Measurements from ENCODE around the gene KSR1. TPM values are rescaled to one million over a fixed set of nuclear protein-coding genes. Genes with fewer than 3 reads are reported as not detected.

The KSR1 gene
- total RNA-seq, 1 donor from 2014 or later = 60.6 TPM

DNA sequence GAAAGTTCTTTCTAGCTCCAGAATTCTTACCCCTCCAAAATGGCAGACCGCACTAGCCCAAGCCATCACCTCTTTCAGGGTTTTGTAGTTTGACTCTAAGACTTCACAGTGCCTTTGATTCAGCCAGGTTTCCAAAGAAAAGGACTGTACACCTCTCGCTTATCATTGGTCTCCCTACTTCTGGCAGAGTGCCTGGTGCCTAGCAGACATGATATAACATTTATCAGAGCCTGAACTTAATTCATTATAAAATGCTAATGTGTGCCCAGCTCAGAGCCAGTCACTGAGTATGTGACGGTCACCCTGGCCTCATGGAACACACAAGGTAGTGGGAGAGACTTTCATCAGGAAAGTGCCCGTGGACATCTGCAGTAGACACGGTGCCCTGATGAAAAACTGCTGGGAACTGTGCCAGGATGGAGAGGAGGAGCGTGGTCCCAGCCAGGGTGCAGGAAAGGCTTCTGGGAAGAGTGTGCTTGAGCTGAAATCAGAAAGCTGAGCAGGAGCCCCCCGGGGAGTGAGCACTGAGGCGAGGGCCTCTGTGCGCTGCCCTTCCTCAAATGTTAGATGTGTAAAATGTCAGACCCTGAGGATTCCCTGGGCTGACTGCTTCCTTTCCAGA is 140.4 kb downstream of the KSR1 start:
- H3K4me3 Mint-ChIP-seq (ENCODE audit: unreplicated experiment) = no peak overlapping the region
- no peaks in the 10 kb centered on the region for H3K9me3 Mint-ChIP-seq (ENCODE audit: low read depth)
- peaks cover 36% of the 10 kb centered on the region for H3K36me3 Mint-ChIP-seq (ENCODE audit: low read depth)
- DNase-seq (ENCODE audit: low spot score) = no peak
- peak overlapping the region; percentile 43 for H3K27ac Mint-ChIP-seq (ENCODE audit: unreplicated experiment)
- H3K4me1 Mint-ChIP-seq (ENCODE audit: low read depth) = peaks cover 12% of the 10 kb centered on the region
- TF ChIP-seq, protein P1, sequence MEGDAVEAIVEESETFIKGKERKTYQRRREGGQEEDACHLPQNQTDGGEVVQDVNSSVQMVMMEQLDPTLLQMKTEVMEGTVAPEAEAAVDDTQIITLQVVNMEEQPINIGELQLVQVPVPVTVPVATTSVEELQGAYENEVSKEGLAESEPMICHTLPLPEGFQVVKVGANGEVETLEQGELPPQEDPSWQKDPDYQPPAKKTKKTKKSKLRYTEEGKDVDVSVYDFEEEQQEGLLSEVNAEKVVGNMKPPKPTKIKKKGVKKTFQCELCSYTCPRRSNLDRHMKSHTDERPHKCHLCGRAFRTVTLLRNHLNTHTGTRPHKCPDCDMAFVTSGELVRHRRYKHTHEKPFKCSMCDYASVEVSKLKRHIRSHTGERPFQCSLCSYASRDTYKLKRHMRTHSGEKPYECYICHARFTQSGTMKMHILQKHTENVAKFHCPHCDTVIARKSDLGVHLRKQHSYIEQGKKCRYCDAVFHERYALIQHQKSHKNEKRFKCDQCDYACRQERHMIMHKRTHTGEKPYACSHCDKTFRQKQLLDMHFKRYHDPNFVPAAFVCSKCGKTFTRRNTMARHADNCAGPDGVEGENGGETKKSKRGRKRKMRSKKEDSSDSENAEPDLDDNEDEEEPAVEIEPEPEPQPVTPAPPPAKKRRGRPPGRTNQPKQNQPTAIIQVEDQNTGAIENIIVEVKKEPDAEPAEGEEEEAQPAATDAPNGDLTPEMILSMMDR (IDR thresholded peaks at IDR 0.05) = no peak
- no peaks in the 10 kb centered on the region for H3K27me3 Mint-ChIP-seq (ENCODE audit: low read depth)

DNA sequence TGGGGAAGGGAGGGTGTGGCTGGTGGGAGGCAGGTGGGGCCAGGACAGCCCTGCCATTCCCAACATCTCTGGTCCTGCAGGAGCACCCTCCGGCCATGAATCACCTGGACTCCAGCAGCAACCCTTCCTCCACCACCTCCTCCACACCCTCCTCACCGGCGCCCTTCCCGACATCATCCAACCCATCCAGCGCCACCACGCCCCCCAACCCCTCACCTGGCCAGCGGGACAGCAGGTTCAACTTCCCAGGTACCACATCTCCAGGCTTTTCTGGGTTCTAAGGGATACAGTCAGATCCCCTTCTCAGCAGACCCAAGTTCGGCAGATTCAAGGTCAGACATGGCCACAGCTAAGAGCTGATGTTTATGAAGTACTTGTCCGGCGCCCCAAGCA is 140.9 kb downstream of the KSR1 start:
- H3K4me3 Mint-ChIP-seq (ENCODE audit: unreplicated experiment) = no peak overlapping the region
- H3K27ac Mint-ChIP-seq (ENCODE audit: unreplicated experiment) = no peak overlapping the region
- H3K9me3 Mint-ChIP-seq (ENCODE audit: low read depth) = no peaks in the 10 kb centered on the region
- no peak for DNase-seq (ENCODE audit: low spot score)
- no peaks in the 10 kb centered on the region for H3K27me3 Mint-ChIP-seq (ENCODE audit: low read depth)
- TF ChIP-seq, protein P1 (IDR thresholded peaks at IDR 0.05) = no peak
- H3K36me3 Mint-ChIP-seq (ENCODE audit: low read depth) = peaks cover 35% of the 10 kb centered on the region
- H3K4me1 Mint-ChIP-seq (ENCODE audit: low read depth) = peaks cover 14% of the 10 kb centered on the region

DNA sequence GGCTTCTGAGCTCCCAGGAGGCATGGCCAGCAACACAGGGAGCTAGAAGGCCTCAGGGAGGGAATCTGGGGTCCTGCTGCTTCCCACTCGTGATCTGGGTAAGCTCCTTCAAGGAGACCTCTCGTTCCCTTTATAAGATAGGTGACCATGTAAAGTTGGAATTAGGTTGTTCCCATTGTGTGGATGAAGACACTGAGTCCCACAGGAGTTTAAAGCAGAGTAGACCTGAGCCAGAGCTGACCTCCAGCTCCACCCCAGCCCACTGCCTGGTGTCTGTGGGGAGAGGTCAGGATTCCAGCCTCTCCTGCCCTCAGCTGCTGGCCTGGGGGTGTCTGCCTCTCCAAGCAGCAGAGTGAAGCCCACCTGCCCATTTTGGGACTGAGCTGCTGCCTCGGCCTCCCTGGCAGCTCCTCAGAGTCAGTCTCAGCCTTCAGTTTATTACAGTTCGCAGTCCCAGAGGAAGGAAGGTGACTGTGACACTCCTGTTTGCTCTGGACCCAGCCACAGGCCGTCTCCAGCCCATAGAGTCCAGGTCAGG is 141.6 kb downstream of the KSR1 start:
- H3K27ac Mint-ChIP-seq (ENCODE audit: unreplicated experiment) = no peak overlapping the region
- peaks cover 14% of the 10 kb centered on the region for H3K4me1 Mint-ChIP-seq (ENCODE audit: low read depth)
- H3K27me3 Mint-ChIP-seq (ENCODE audit: low read depth) = no peaks in the 10 kb centered on the region
- no peak overlapping the region for H3K4me3 Mint-ChIP-seq (ENCODE audit: unreplicated experiment)
- TF ChIP-seq, protein P1 (IDR thresholded peaks at IDR 0.05) = no peak
- H3K9me3 Mint-ChIP-seq (ENCODE audit: low read depth) = no peaks in the 10 kb centered on the region
- peaks cover 30% of the 10 kb centered on the region for H3K36me3 Mint-ChIP-seq (ENCODE audit: low read depth)
- no peak for DNase-seq (ENCODE audit: low spot score)

DNA sequence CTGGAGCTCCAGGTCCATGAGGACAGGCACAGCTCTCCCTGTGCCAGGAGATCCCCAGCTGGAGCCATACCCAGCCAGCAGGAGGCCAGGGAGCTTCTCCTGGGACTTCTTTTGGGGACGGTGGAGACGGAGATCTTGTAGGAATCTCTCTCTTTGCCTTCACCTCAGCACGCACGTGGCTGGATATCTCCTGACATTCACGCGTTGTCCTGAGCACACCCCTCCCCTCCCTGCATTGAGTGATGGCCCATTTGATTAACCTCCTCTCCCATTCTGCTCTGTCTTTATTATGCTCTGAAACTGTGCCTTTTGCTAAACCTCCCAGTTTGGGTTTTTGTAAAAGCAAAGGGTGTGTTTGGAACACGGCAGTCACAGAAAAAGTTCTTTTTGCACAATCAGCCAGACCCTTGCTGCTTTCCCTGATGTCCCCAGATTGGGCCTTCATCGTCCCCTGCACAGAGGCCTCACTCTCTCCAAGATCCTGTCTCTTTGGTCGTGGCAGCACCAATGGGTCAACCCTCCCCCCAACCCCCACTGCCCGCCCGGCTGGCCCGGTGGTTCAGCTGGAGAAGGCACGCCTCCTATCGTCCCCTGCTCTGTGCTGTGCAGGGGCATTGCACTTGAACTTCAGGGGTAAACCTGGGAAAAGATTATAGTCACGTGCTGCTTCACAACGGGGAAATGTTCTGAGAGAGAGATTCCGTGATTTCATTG is 142.2 kb downstream of the KSR1 start:
- no peak overlapping the region for H3K27ac Mint-ChIP-seq (ENCODE audit: unreplicated experiment)
- H3K4me3 Mint-ChIP-seq (ENCODE audit: unreplicated experiment) = no peak overlapping the region
- H3K36me3 Mint-ChIP-seq (ENCODE audit: low read depth) = peaks cover 30% of the 10 kb centered on the region
- DNase-seq (ENCODE audit: low spot score) = no peak
- H3K27me3 Mint-ChIP-seq (ENCODE audit: low read depth) = no peaks in the 10 kb centered on the region
- H3K4me1 Mint-ChIP-seq (ENCODE audit: low read depth) = peaks cover 18% of the 10 kb centered on the region
- TF ChIP-seq, protein P1 (IDR thresholded peaks at IDR 0.05) = no peak
- H3K9me3 Mint-ChIP-seq (ENCODE audit: low read depth) = no peaks in the 10 kb centered on the region

DNA sequence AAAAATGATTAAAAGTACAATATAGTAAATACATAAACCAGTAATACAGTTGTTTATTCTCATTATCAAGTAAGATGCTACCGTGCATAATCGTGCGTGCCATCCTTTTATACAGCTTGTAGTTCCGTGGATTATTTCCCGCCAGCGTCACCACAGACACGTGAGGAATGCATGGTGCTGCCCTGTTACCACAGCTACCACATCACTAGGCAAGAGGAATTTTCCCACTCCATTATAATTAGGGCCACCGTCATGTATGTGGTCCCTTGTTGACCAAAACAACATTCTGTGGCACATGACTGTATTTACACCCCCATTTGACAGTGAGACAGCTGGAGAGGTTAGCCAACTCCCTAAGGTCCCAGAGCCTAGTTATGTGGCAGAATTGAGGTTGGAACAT is 144.2 kb downstream of the KSR1 start:
- H3K4me3 Mint-ChIP-seq (ENCODE audit: unreplicated experiment) = no peak overlapping the region

More for the DNA sequence above, 144.2 kb downstream of the KSR1 start:
- TF ChIP-seq, protein P1 (IDR thresholded peaks at IDR 0.05) = no peak
- Mint-ChIP-seq H3K9me3 (ENCODE audit: low read depth) (no peaks in the 10 kb centered on the region), H3K4me1 (ENCODE audit: low read depth) (peaks cover 18% of the 10 kb centered on the region), H3K27me3 (ENCODE audit: low read depth) (no peaks in the 10 kb centered on the region), H3K27ac (ENCODE audit: unreplicated experiment) (peak overlapping the region; percentile 8), H3K36me3 (ENCODE audit: low read depth) (peaks cover 19% of the 10 kb centered on the region)
- DNase-seq (ENCODE audit: low spot score) = no peak
